GM23338 (cell line): ENCODE measurements around the gene MCRIP1.

ENCODE experiments used
- CREB1 ChIP-seq: fragments of 250-450 bp; sonication (Bioruptor Pico); IDR thresholded peaks from 2 replicates; pipeline ENCODE4 v1.5.0; 2020; ENCODE audit warnings: low read depth, mild to moderate bottlenecking, moderate library complexity
- CTCF ChIP-seq, 2 experiments: fragments of 200-600 bp in 1 of 2; sonication (generic) in 1 of 2; conservative IDR thresholded peaks; 2 replicates each; pipeline versions ENCODE4 v1.5.1 to v1.6.1; 2016 to 2017; ENCODE audit warnings: antibody characterized with exemption in 2 of 2, low read depth in 2 of 2, mild to moderate bottlenecking in 2 of 2, moderate library complexity in 1 of 2
- EZH2 ChIP-seq: fragments of 200-600 bp; sonication (generic); IDR thresholded peaks from one replicate; pipeline ENCODE4 v1.8.0; 2017; ENCODE audit warnings: antibody characterized with exemption, mild to moderate bottlenecking, low read depth; ENCODE audit not compliant: unreplicated experiment
- POLR2AphosphoS5 ChIP-seq: IDR thresholded peaks from 2 replicates; pipeline ENCODE4 v1.6.1; 2016; ENCODE audit warnings: antibody characterized with exemption, low read depth
- REST ChIP-seq: IDR thresholded peaks from one replicate; pipeline ENCODE4 v1.6.1; 2018; ENCODE audit warnings: antibody characterized with exemption; ENCODE audit not compliant: unreplicated experiment

GRCh38 chr17:81834831-81835267 lies 1.8 kb upstream of the MCRIP1 start, which contains the start of gene PPP1R27:
- TF ChIP-seq CTCF (conservative IDR thresholded peaks at IDR 0.05; ENCODE audit: low read depth in 2 of 2) (no peak), CREB1 (CRISPR knock-in tag) (no peak), REST (no peak), POLR2AphosphoS5 (no peak), EZH2 (no peak)
